WTC11 (cell line): ENCODE results near the gene RGS7. TPM values are rescaled to one million over a fixed set of nuclear protein-coding genes. Genes with fewer than 3 reads are reported as not detected.

Experiments used
- ATAC-seq: fragments of 200-7000 bp; cut with Tn5 transposase; 2 replicates; pipeline ENCODE4 v1.10.0; 2021; ENCODE audit warnings: mild to moderate bottlenecking, moderate library complexity
- CTCF ChIA-PET: fragments of 300-600 bp; sonication (Branson Sonifier 250); formaldehyde crosslinking; loops from one replicate; lab custom pipeline; 2021; ENCODE audit warnings: antibody characterized with exemption; lab: Charles Lee
- POLR2A ChIA-PET: fragments of 350-600 bp; sonication (Branson Sonifier 250); formaldehyde crosslinking; loops from one replicate; lab custom pipeline; 2021; ENCODE audit warnings: antibody characterized with exemption; lab: Charles Lee
- DNase-seq: peaks from one replicate; pipeline ENCODE4 v3.0.0; 2021; ENCODE audit warnings: low spot score
- H3K27ac Mint-ChIP-seq: 2 replicates; pipeline ENCODE4 v1.8.0; 2021; ENCODE audit warnings: mixed read lengths
- H3K27me3 Mint-ChIP-seq: 2 replicates; pipeline ENCODE4 v1.8.0; 2021; ENCODE audit warnings: low read depth, mild to moderate bottlenecking, moderate library complexity, mixed read lengths
- H3K36me3 Mint-ChIP-seq: 2 replicates; pipeline ENCODE4 v1.8.0; 2021; ENCODE audit warnings: mixed read lengths
- H3K4me1 Mint-ChIP-seq: 2 replicates; pipeline ENCODE4 v1.8.0; 2022; ENCODE audit warnings: mixed read lengths
- H3K4me3 Mint-ChIP-seq: 2 replicates; pipeline ENCODE4 v1.8.0; 2021; ENCODE audit warnings: mild to moderate bottlenecking, moderate library complexity, mixed read lengths
- H3K9me3 Mint-ChIP-seq: 2 replicates; pipeline ENCODE4 v1.8.0; 2021; ENCODE audit warnings: mixed read lengths
- AR ChIP-seq: fragments of 250-450 bp; sonication (Bioruptor Pico); IDR thresholded peaks from 2 replicates; pipeline ENCODE4 v1.9.0; 2021; ENCODE audit warnings: mild to moderate bottlenecking
- ARID4B ChIP-seq: sonication (generic); formaldehyde crosslinking; IDR thresholded peaks from 2 replicates; pipeline ENCODE4 v1.8.0; 2023; ENCODE audit warnings: missing genetic modification reagents, mild to moderate bottlenecking, borderline replicate concordance
- ETV6 ChIP-seq: sonication (generic); formaldehyde crosslinking; IDR thresholded peaks from 2 replicates; pipeline ENCODE4 v1.8.1; 2022; ENCODE audit warnings: mild to moderate bottlenecking, missing genetic modification reagents
- FOXP4 ChIP-seq: sonication (generic); formaldehyde crosslinking; IDR thresholded peaks from 2 replicates; pipeline ENCODE4 v1.8.0; 2022; ENCODE audit warnings: mild to moderate bottlenecking, missing genetic modification reagents
- GABPB1 ChIP-seq: sonication (generic); formaldehyde crosslinking; IDR thresholded peaks from 2 replicates; pipeline ENCODE4 v1.8.1; 2023; ENCODE audit warnings: mild to moderate bottlenecking, missing genetic modification reagents
- NFE2L1 ChIP-seq: sonication (generic); formaldehyde crosslinking; IDR thresholded peaks from 2 replicates; pipeline ENCODE4 v1.8.1; 2023; ENCODE audit warnings: missing genetic modification reagents
- NR3C1 ChIP-seq: sonication (generic); formaldehyde crosslinking; conservative IDR thresholded peaks from 2 replicates; pipeline ENCODE4 v1.8.1; 2023; ENCODE audit warnings: low read depth, mild to moderate bottlenecking, missing genetic modification reagents
- PRRX2 ChIP-seq: fragments of 250-450 bp; sonication (Bioruptor Pico); IDR thresholded peaks from 2 replicates; pipeline ENCODE4 v1.8.0; 2021; ENCODE audit warnings: mild to moderate bottlenecking
- USF2 ChIP-seq: sonication (generic); formaldehyde crosslinking; IDR thresholded peaks from 2 replicates; pipeline ENCODE4 v1.8.1; 2023; ENCODE audit warnings: mild to moderate bottlenecking, missing genetic modification reagents, moderate library complexity
- ZBTB21 ChIP-seq: sonication (generic); formaldehyde crosslinking; IDR thresholded peaks from 2 replicates; pipeline ENCODE4 v1.8.1; 2023; ENCODE audit warnings: mild to moderate bottlenecking, missing genetic modification reagents, borderline replicate concordance
- total RNA-seq: library from RNA; stranded (reverse); gene quantifications from 3 replicates; pipeline ENCODE4 v1.2.3, GENCODE V29; 2021
- TF ChIP-seq, protein P1 (sequence below): sonication (generic); formaldehyde crosslinking; IDR thresholded peaks from 2 replicates; pipeline ENCODE4 v1.8.1; 2023; ENCODE audit warnings: mild to moderate bottlenecking, missing genetic modification reagents
- TF ChIP-seq, protein P2 (sequence below): fragments of 250-450 bp; sonication (Bioruptor Pico); IDR thresholded peaks from 2 replicates; pipeline ENCODE4 v1.9.0; 2021; ENCODE audit warnings: mild to moderate bottlenecking, borderline replicate concordance
- TF ChIP-seq, protein P3 (sequence below): sonication (generic); formaldehyde crosslinking; IDR thresholded peaks from 2 replicates; pipeline ENCODE4 v1.8.0; 2023; ENCODE audit warnings: mild to moderate bottlenecking, missing genetic modification reagents

Gene RGS7
- total RNA-seq, 1 experiment from 2014 or later, result 1.2 TPM

DNA sequence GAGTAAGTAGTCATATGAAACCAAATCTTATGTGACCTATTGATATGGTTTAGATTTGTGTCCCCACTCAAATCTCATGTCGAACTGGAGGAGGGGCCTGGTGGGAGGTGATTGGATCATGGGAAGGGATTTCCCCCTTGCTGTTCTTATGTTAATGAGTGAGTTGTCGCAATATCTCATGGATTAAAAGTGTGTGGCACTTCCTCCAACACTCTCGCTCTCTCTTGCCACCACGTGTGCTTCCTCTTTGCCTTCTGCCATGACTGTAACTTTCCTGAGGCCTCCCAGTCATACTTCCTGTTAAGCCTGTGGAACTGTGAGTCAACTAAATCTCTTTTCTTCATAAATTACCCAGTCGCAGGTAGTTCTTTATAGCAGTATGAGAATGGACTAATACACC is 241.2 kb downstream of the RGS7 start:
- peaks cover 13% of the 10 kb centered on the region for H3K9me3 Mint-ChIP-seq
- DNase-seq (no peak), ATAC-seq (no peak; the same call in 1 of the 2 replicates)
- TF ChIP-seq ARID4B (no peak), NR3C1 (no peak), NFE2L1 (no peak), PRRX2 (no peak)
- TF ChIP-seq, protein P1, sequence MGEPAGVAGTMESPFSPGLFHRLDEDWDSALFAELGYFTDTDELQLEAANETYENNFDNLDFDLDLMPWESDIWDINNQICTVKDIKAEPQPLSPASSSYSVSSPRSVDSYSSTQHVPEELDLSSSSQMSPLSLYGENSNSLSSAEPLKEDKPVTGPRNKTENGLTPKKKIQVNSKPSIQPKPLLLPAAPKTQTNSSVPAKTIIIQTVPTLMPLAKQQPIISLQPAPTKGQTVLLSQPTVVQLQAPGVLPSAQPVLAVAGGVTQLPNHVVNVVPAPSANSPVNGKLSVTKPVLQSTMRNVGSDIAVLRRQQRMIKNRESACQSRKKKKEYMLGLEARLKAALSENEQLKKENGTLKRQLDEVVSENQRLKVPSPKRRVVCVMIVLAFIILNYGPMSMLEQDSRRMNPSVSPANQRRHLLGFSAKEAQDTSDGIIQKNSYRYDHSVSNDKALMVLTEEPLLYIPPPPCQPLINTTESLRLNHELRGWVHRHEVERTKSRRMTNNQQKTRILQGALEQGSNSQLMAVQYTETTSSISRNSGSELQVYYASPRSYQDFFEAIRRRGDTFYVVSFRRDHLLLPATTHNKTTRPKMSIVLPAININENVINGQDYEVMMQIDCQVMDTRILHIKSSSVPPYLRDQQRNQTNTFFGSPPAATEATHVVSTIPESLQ (CRISPR knock-in tag), result no peak
- TF ChIP-seq, protein P2, sequence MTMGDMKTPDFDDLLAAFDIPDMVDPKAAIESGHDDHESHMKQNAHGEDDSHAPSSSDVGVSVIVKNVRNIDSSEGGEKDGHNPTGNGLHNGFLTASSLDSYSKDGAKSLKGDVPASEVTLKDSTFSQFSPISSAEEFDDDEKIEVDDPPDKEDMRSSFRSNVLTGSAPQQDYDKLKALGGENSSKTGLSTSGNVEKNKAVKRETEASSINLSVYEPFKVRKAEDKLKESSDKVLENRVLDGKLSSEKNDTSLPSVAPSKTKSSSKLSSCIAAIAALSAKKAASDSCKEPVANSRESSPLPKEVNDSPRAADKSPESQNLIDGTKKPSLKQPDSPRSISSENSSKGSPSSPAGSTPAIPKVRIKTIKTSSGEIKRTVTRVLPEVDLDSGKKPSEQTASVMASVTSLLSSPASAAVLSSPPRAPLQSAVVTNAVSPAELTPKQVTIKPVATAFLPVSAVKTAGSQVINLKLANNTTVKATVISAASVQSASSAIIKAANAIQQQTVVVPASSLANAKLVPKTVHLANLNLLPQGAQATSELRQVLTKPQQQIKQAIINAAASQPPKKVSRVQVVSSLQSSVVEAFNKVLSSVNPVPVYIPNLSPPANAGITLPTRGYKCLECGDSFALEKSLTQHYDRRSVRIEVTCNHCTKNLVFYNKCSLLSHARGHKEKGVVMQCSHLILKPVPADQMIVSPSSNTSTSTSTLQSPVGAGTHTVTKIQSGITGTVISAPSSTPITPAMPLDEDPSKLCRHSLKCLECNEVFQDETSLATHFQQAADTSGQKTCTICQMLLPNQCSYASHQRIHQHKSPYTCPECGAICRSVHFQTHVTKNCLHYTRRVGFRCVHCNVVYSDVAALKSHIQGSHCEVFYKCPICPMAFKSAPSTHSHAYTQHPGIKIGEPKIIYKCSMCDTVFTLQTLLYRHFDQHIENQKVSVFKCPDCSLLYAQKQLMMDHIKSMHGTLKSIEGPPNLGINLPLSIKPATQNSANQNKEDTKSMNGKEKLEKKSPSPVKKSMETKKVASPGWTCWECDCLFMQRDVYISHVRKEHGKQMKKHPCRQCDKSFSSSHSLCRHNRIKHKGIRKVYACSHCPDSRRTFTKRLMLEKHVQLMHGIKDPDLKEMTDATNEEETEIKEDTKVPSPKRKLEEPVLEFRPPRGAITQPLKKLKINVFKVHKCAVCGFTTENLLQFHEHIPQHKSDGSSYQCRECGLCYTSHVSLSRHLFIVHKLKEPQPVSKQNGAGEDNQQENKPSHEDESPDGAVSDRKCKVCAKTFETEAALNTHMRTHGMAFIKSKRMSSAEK (CRISPR knock-in tag), result no peak
- ChIA-PET POLR2A (no interaction called here), CTCF (no interaction called here)
- H3K36me3 Mint-ChIP-seq, result no peaks in the 10 kb centered on the region
- H3K4me1 Mint-ChIP-seq, result peaks cover 38% of the 10 kb centered on the region
- H3K27me3 Mint-ChIP-seq, result no peaks in the 10 kb centered on the region
- H3K4me3 Mint-ChIP-seq, result peak overlapping the region; percentile 25; the same call in 1 of the 2 replicates
- H3K27ac Mint-ChIP-seq, result peak overlapping the region; percentile 91

DNA sequence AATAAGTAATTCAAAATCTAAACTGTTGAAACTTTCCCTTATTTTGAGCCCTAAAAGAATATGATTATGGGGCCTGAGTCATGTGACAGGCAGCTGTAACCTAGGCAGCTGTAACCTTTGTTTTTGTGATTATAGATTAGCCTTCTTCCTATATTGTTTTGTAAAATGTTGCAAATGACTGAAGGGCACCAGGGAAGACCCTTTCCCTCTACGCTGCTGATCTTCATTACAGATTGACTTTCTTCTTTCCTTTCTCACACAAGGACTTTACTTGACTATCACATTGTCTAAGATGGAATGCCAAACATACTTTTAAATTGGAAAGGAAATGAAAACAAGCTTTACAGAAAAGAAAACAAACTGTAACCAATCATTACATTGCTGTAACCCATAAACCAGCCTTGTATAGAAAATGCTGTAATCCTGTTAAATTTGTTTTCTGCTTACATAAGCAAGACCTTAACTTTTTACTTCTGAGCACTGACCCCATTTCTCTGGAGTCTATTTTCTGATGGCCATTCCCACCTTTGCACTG is 242.2 kb downstream of the RGS7 start:
- no peak for TF ChIP-seq NFE2L1
- TF ChIP-seq ETV6, result no peak
- TF ChIP-seq, protein P3, sequence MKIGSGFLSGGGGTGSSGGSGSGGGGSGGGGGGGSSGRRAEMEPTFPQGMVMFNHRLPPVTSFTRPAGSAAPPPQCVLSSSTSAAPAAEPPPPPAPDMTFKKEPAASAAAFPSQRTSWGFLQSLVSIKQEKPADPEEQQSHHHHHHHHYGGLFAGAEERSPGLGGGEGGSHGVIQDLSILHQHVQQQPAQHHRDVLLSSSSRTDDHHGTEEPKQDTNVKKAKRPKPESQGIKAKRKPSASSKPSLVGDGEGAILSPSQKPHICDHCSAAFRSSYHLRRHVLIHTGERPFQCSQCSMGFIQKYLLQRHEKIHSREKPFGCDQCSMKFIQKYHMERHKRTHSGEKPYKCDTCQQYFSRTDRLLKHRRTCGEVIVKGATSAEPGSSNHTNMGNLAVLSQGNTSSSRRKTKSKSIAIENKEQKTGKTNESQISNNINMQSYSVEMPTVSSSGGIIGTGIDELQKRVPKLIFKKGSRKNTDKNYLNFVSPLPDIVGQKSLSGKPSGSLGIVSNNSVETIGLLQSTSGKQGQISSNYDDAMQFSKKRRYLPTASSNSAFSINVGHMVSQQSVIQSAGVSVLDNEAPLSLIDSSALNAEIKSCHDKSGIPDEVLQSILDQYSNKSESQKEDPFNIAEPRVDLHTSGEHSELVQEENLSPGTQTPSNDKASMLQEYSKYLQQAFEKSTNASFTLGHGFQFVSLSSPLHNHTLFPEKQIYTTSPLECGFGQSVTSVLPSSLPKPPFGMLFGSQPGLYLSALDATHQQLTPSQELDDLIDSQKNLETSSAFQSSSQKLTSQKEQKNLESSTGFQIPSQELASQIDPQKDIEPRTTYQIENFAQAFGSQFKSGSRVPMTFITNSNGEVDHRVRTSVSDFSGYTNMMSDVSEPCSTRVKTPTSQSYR, result no peak
- no peak for TF ChIP-seq AR (CRISPR knock-in tag)
- TF ChIP-seq ZBTB21, result no peak
- TF ChIP-seq FOXP4 (CRISPR knock-in tag), result no peak
- TF ChIP-seq USF2 (CRISPR knock-in tag), result peak; percentile 79
- no peak for TF ChIP-seq GABPB1 (CRISPR knock-in tag)
- Mint-ChIP-seq H3K36me3 (no peaks in the 10 kb centered on the region), H3K9me3 (peaks cover 13% of the 10 kb centered on the region), H3K4me3 (no peak overlapping the region), H3K4me1 (peaks cover 39% of the 10 kb centered on the region), H3K27ac (peak overlapping the region; percentile 91), H3K27me3 (no peaks in the 10 kb centered on the region)
- POLR2A ChIA-PET, result no interaction called here
- no peak for DNase-seq
- ATAC-seq, result peak; percentile 63
- CTCF ChIA-PET, result no interaction called here
